IgD-negative memory B cell (primary cell): Measurements from ENCODE around the gene UAP1L1. TPM values are rescaled to one million over a fixed set of nuclear protein-coding genes. Genes with fewer than 3 reads are reported as not detected.
"Not testable (repeated sequence)": the region's sequence is repeated elsewhere in the genome, so short reads cannot be mapped to it uniquely, and the experiment has no call there.

Source experiments
- H3K27ac Mint-ChIP-seq, 3 donors: one replicate each; pipeline ENCODE4 v1.8.0; 2020 to 2022; ENCODE audit warnings: mild to moderate bottlenecking in 3 of 3, mixed read lengths in 3 of 3, moderate library complexity in 1 of 3
- H3K27me3 Mint-ChIP-seq: one replicate; pipeline ENCODE4 v1.8.0; 2021; ENCODE audit warnings: mixed read lengths
- H3K36me3 Mint-ChIP-seq: one replicate; pipeline ENCODE4 v1.8.0; 2020; ENCODE audit warnings: mild to moderate bottlenecking, mixed read lengths
- H3K4me1 Mint-ChIP-seq, 3 donors: one replicate each; pipeline ENCODE4 v1.8.0; 2020 to 2022; ENCODE audit warnings: mixed read lengths in 3 of 3, mild to moderate bottlenecking in 1 of 3
- H3K4me3 Mint-ChIP-seq, 4 donors: one replicate each; pipeline ENCODE4 v1.8.0; 2020 to 2022; ENCODE audit warnings: mild to moderate bottlenecking in 4 of 4, mixed read lengths in 4 of 4, moderate library complexity in 3 of 4
- H3K9me3 Mint-ChIP-seq, 3 donors: one replicate each; pipeline ENCODE4 v1.8.0; 2020 to 2021; ENCODE audit warnings: mixed read lengths in 3 of 3, mild to moderate bottlenecking in 1 of 3
- polyA plus RNA-seq: library from polyadenylated mRNA; unstranded; fragments of 300-500 nt; fragmentation: Illumina TruSeq; gene quantifications from one replicate; pipeline ENCODE4 v1.2.3, GENCODE V29; 2021

Gene UAP1L1
- polyA plus RNA-seq, 1 donor from 2014 or later: 3.0 TPM

DNA sequence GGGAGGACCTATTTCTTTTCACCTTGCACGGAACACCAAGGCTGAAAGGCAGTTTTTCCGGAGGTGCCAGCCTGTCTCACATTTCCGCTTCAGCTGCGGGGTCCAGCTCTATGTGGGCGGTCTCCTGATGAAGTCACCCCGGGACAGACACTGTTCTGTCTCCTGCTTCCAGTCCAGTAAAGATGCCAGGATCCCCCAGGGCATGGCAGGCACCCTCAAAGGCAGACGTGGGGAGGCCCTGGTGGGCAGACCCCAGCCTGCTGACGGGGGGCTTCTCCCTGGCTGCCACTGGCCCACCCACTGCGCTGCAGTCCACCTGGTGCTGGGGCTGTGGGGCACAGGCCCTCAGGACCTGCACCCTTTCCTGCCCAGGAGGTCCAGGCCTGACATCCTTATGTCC, 14.5 kb upstream of the UAP1L1 start:
- H3K27ac Mint-ChIP-seq, H3K9me3 Mint-ChIP-seq, H3K27me3 Mint-ChIP-seq, H3K4me3 Mint-ChIP-seq, H3K4me1 Mint-ChIP-seq, H3K36me3 Mint-ChIP-seq: not testable (repeated sequence)

DNA sequence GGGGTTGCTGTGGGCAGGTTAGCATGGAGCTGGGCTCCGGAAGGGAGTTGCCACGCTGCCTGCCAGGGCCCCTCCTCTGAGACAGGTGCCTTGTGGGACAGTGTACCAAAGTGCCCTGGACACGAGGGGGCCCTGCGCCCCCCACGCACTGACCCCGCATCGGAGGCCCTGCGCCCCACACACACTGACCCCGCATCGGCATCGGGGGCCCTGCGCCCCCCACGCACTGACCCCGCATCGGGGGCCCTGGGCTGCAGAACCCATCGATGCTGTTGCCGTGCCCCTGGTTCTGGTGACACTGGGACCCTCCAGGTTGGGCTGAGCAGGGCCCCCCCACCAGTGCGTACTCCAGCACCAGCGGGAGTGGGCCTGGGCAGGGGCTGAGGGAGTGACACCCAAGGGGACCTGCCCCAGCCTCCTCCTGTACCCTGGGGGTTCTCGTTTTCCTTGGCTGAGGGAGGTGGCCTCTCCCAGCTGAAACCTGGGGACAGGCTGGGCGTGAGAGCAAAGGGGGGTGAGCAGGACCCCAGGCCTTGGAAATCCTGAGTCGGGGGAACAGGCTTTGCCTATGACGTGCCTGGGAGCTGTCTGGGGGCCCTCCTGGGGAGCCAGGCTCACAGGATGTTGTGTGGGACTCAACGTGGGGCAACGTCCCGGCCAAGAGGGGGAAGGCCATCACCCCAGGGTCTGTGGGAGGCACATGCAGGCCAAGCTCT, 13.8 kb upstream of the UAP1L1 start:
- Mint-ChIP-seq H3K36me3 (no peaks in the 10 kb centered on the region), H3K4me1 (peaks cover 5 to 7% (median 6%) of the 10 kb centered on the region in 3 donors), H3K27me3 (peaks cover 1% of the 10 kb centered on the region), H3K9me3 (no peaks in the 10 kb centered on the region), H3K4me3 (no peak overlapping the region), H3K27ac (peak overlapping the region in 1 of 3 donors; percentile 72)

DNA sequence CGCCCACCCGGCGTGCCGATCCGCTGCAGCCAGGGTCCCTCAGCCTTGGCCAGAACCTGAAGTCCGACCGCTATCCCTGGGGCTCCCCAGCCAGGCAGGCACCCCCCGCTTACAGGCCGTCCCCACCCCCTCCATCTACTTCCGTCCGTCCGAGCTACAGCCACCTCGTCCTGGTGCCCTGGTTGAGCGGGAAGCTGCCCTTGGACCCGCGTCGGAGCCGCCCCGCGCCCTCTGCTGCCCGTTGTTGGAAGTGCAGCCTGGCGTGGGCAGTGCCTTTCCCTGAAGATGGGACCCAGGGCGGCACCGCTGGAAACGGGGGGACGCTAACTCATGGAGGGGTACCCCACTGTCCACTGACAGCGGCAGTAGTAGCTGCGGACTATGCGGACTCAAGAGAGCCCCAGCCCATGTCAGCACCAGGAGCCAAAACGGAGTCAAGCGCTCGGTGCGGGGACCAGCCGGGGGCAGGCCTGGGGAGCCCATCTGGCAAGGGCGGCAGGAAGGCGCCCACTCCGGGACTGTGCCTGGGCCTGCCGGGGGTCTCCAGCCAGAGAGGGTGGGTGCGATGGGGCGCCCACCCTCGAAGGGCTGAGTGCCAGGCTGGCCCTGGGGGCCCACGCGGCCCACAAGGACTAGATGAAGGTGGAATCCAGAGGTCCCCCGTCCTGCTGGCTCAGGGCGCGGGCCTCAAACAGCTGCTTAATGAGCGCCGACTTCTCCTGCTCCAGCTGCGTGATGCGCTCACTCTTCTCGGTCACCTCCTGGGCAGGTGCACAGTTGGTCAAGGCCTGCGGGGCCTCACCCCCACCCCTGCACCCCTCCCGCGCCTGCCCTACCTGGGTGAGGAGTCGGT, 13.1 kb upstream of the UAP1L1 start:
- H3K4me3 Mint-ChIP-seq: no peak overlapping the region
- H3K27me3 Mint-ChIP-seq: peaks cover 1% of the 10 kb centered on the region
- peak overlapping the region in 1 of 3 donors; percentile 72 for H3K27ac Mint-ChIP-seq
- H3K4me1 Mint-ChIP-seq: peaks cover 5 to 7% (median 6%) of the 10 kb centered on the region in 3 donors
- H3K9me3 Mint-ChIP-seq: no peaks in the 10 kb centered on the region
- no peaks in the 10 kb centered on the region for H3K36me3 Mint-ChIP-seq

DNA sequence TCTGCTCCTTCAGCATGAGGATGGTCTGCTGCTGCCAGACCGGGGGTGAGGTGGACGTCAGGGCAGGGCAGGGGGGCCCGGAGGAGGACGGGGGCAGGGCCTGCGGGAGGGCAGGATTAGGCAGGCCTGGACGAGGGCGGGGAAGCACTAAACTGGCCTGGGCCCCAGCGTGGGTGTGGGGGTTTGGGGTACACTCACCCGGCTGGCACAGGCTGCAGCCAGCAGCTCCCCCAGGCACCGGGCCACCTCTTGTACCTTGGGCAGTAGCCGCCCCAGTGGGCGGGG, 12.5 kb upstream of the UAP1L1 start:
- H3K9me3 Mint-ChIP-seq: no peaks in the 10 kb centered on the region
- H3K4me3 Mint-ChIP-seq: no peak overlapping the region
- H3K27ac Mint-ChIP-seq: no peak overlapping the region
- H3K36me3 Mint-ChIP-seq: no peaks in the 10 kb centered on the region
- H3K4me1 Mint-ChIP-seq: peaks cover 5 to 8% (median 6%) of the 10 kb centered on the region in 3 donors
- H3K27me3 Mint-ChIP-seq: peaks cover 1% of the 10 kb centered on the region

DNA sequence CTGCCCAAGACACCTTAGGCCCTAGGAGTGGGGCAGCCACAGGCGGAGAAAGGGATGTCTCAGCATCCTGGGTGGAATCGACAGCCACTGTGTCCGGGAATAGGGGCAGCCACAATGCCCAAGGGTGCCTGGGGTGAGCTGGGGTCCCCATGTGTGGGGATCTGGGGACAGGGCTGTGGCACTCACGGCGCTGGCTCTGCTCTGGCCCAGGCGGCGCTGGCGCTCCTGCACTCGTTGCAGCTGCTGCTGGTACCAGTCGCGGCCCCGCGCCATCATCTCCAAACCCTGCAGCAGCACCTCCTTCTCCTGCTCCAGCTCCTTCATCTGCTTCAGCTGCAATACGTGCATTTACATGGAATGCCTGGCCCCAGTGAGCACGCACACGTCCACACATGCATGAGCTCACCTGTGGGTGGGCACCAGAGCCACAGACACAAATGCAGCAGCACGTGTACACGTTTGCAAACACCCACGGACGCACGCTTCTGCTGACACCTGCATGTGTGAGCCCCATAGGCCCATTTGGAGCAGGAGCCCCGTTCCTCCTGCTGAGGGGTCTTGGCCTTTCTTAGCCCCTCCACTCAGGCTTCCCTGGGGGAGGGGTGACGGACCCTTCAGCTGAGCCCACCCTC, 11.9 kb upstream of the UAP1L1 start:
- Mint-ChIP-seq H3K4me3 (no peak overlapping the region), H3K27me3 (peaks cover 1% of the 10 kb centered on the region), H3K9me3 (no peaks in the 10 kb centered on the region), H3K36me3 (no peaks in the 10 kb centered on the region), H3K27ac (no peak overlapping the region), H3K4me1 (peaks cover 5 to 8% (median 6%) of the 10 kb centered on the region in 3 donors)

DNA sequence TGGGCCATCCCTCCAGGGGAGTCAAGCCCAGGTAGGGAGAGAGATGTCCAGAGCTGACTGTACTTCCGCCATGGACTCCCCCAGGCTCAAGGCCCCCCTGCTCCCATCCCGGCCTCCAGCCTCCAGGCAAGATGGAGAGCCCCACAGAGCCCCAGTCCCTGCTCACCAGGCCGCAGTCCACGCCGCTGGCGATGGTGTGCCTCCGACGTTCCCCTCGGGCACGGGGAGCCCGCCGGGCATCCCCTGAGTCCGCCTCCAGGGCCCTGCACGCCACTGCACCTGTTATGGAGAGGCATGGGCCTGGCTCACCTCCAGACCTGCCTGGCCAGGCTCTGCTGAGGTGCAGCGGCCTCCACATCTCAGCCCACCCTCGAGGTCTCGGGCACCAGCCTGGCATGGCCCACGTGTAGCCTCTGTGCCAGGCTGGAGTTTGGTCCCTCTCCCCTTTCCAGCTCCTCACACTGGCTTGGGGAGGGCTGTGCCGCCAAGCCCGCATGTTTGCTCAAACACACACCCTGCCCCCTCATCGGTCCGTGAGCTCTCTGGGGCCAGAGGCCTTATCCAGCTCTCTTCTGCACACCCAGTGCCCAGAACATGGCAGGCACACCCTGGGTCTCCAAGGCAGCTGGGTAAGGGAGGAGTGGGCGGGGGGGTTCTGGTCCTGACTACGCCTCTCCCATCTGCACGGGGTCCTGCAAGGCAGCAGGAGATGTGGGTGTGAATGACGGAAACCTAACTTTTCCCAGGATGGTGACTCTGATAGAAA, 11.0 kb upstream of the UAP1L1 start:
- no peak overlapping the region for H3K4me3 Mint-ChIP-seq
- H3K36me3 Mint-ChIP-seq: no peaks in the 10 kb centered on the region
- no peaks in the 10 kb centered on the region for H3K9me3 Mint-ChIP-seq
- H3K27me3 Mint-ChIP-seq: peaks cover 1% of the 10 kb centered on the region
- H3K4me1 Mint-ChIP-seq: peaks cover 6 to 12% (median 9%) of the 10 kb centered on the region in 3 donors
- H3K27ac Mint-ChIP-seq: no peak overlapping the region

DNA sequence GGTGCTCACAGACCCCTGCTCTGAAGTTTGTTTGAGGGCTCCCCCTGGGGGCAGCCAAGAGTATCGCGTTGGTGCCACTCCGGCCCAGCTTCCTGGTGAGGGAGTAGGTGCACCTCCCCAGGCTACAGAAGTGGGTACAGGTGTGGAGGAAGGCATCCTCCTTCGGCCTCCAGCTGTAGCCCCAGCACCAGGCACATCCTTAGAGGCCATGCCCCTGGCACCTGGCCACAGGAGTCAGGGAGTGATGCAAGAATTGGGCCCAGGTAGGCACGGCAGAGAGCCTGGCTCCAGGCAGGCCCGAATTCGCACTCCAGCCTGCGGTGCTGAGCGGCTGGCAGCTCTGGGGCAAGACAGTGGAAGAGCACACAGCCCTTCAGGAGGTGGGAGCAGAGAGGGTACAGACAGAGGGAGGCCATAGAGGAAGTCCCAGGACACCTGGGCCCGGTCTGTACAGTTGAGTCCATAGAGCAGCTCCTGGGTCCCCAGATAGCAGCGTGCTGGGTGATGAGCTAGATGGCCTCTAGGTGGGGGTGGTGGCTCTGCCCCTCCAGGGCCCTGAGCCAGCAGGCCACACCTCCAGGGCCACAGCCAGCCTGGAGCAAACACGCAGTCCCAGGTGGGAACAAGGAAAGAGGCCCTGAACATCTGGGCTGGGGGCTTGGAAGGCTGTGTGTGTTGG, 9.3 kb upstream of the UAP1L1 start:
- Mint-ChIP-seq H3K4me3 (peak overlapping the region; percentile 39 to 86 (median 76)), H3K27ac (peak overlapping the region; percentile 76 to 94 (median 91)), H3K9me3 (no peaks in the 10 kb centered on the region), H3K36me3 (no peaks in the 10 kb centered on the region), H3K4me1 (peaks cover 6 to 12% (median 9%) of the 10 kb centered on the region in 3 donors), H3K27me3 (peaks cover 1% of the 10 kb centered on the region)

DNA sequence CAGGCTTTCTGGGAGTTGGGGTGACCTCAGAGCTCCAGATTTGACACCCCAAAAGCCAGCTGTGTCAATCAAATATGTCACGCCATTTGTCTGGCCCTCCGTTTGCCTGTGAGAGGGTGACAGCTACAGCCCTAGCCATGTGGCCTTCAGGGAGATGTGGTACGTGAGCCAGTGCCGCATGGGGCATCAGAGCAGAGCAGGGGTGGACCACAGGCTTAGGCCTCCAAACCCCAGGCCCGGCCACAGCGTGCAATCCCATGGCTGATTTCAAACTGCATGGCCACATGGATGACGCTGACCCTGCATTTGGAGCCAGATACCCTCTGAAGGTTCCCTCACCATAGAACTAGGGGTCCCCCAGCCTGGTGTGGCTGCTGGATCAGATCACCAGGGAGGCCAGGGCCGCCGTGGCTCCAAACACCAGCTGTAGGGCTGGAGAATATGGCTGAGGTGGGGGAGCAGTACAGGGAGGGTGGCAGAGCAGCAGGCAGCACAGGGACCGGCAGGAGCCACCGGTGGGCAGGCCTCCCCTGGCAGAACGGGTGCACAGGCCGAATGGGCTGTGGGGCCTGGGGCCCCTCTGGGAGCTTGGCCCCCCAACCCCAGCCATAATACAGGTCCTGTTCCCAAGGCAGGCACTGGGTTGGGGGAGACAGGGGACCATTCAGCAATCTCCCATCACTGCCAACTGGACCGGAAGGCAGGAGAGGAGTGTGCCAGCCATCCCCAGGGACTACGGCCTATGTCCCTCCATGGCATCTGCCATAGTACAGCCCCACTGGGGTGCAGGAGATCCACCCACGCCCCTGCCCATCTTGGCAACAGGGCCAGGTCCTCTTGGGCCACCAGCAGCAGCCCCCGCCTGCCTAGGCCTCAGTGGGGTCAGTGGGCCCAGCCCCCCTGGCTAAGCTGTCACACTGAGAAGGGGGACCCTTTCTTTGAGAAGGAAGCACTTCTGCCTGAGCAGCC, 8.5 kb upstream of the UAP1L1 start:
- Mint-ChIP-seq H3K4me1 (peaks cover 6 to 14% (median 9%) of the 10 kb centered on the region in 3 donors), H3K9me3 (no peaks in the 10 kb centered on the region), H3K27me3 (peaks cover 1% of the 10 kb centered on the region), H3K4me3 (peak overlapping the region; percentile 38 to 83 (median 74)), H3K27ac (peak overlapping the region in 1 of 3 donors; percentile 34), H3K36me3 (no peaks in the 10 kb centered on the region)

DNA sequence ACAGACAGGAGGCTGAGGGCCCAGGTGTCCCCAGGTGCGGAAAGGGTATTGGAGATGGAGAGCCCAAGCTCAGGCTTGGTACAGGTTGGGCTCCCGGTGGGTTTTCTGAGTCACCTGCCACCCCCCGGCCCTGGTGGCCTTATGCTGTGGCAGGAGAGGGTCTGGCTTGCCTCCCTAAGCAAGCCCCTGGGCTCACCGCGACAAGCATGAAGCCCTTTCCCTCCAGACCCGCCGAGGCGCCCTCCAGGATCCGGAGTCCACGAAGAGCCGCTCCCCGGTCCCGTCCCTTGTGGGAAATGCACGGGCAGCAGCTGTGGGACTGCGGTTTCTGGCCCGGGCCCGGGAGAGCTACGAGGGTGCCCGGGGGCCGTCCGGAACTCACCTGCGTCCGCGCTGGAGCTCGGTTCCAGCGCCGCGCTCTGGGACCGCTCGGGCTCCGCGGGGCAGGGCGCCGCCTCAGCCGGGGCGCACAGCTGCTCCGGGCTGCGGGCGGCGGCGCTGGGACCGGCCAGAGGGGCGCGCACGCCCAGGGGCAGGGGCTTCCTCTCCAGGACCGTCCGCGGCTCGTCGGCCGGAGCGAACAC, 7.7 kb upstream of the UAP1L1 start:
- Mint-ChIP-seq H3K27ac (no peak overlapping the region), H3K36me3 (no peaks in the 10 kb centered on the region), H3K4me3 (peak overlapping the region; percentile 20 to 67 (median 30)), H3K27me3 (no peaks in the 10 kb centered on the region), H3K4me1 (peaks cover 8 to 12% (median 10%) of the 10 kb centered on the region in 3 donors), H3K9me3 (no peaks in the 10 kb centered on the region)

DNA sequence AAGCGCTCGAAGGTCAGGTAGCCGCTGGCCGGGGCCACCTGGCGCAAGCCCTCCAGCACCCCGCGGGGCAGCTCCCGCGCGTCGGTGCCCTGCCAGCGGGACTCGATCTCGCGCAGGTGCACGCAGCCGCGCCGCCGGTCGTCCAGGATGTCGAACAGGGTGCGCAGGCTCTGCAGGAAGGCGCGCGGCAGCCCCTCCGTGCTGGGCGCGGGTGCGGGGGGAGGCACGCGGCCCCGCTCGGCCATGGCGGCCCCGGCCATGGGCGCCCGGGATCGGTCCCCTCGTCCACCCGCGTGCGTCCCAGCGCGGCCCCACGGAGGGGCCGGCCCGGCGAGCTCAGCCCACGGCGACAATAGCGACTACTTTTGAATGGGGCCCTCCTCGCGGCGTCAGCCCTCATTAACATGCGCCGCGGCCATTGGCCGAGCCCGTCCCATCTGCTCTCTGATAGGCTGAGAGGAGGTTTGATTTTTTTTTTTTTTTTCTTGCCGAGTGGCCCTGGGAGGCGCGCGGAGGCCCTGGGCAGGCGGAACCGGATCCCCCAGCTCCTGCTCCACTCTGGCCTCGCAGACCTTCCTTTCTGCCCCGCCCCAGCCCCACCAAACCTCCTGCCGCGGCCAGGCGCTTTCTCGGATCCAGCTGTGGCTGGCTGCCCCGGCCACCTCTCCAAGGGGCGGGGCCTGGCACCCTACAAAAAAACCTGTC, 7.0 kb upstream of the UAP1L1 start, which contains the start of gene SAPCD2:
TSS of gene SAPCD2 (minus strand) at position 357 of the 705 bp plus-strand sequence. CDS start at position 260, 97 bp downstream.
- Mint-ChIP-seq H3K27ac (peak within 1 kb of the TSS; percentile 77 to 96 (median 93)), H3K36me3 (no peaks in the 10 kb centered on the region), H3K27me3 (no peaks in the 10 kb centered on the region), H3K9me3 (no peaks in the 10 kb centered on the region), H3K4me3 (peak within 1 kb of the TSS; percentile 76 to 92 (median 85)), H3K4me1 (peaks cover 16 to 17% (median 17%) of the 10 kb centered on the region in 3 donors)

DNA sequence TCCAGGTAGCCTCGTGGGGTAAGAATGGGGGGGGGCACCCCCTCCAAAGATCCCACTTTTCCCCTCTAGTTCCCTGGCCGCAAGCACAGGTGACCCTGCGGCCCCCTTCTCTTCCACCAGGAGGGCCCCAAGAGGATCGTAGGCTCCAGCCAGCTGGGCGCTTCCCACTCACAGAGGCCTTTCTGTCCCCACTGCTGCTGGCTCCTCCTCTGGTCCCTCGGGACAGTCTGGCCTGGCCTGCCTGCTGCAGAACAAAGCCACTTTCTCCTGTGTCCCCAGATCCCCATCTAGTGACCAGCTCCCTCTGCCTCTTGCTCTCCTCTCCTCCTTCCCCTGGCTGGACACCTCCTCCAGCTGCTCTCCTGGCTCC, 6.4 kb upstream of the UAP1L1 start:
- Mint-ChIP-seq H3K27ac (peak overlapping the region; percentile 77 to 96 (median 93)), H3K4me3 (peak overlapping the region; percentile 76 to 92 (median 85)), H3K9me3 (no peaks in the 10 kb centered on the region), H3K27me3 (no peaks in the 10 kb centered on the region), H3K4me1 (peaks cover 17 to 19% (median 17%) of the 10 kb centered on the region in 3 donors), H3K36me3 (no peaks in the 10 kb centered on the region)

DNA sequence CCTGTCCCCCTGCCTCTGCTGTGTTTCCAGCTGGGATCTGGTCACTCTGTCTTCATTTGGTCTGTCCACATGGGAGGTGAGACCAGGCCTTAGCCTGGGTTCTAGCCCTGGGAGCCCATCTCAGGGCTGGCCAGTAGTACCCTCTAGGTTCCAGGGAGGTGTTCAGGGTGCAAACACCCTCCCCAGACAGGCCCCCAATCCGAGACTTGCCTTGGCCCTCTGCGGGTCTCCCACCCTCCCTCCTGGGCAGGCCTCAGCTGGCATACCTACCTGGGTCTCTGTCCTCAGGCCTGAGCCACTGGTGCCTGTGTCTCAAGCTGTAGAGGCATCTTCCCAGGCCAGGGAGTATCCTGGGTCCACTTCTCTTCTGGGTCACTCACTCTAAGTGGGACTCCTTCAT, 6.0 kb upstream of the UAP1L1 start:
- no peaks in the 10 kb centered on the region for H3K27me3 Mint-ChIP-seq
- no peaks in the 10 kb centered on the region for H3K36me3 Mint-ChIP-seq
- H3K9me3 Mint-ChIP-seq: no peaks in the 10 kb centered on the region
- peaks cover 17 to 19% (median 17%) of the 10 kb centered on the region in 3 donors for H3K4me1 Mint-ChIP-seq
- peak overlapping the region; percentile 77 to 96 (median 93) for H3K27ac Mint-ChIP-seq
- H3K4me3 Mint-ChIP-seq: peak overlapping the region; percentile 76 to 92 (median 84)
